Activated effector memory CD4-positive, alpha-beta T cell treated with anti-CD3 and anti-CD28 coated beads, Interleukin-2, amount 50 U/mL, for 16 hours (primary cell): ENCODE data around the gene OR1C1.
A peak's percentile ranks its signal among the peaks of the same experiment; 100 is the strongest.
"Not testable (repeated sequence)": the region's sequence is repeated elsewhere in the genome, so short reads cannot be mapped to it uniquely, and the experiment has no call there.

Experiments
- DNase-seq: peaks from one replicate; pipeline ENCODE4 v3.0.0-alpha.2; 2020

OR1C1 gene

GRCh38 chr1:247760456-247760855 is at the start of gene OR1C1:
OR1C1 (minus strand) TSS chr1:247760556; CDS start chr1:247758406, 2,150 bp downstream.
- DNase-seq: no peak

GRCh38 chr1:247797518-247797917 is 37.2 kb upstream of the OR1C1 start:
- no peak for DNase-seq

GRCh38 chr1:247769603-247770002 is 9.2 kb upstream of the OR1C1 start:
- no peak for DNase-seq

GRCh38 chr1:247754311-247754710 is 6.0 kb downstream of the OR1C1 start:
- not testable (repeated sequence) for DNase-seq

GRCh38 chr1:247749870-247750269 is 10.5 kb downstream of the OR1C1 start:
- peak; percentile 53 for DNase-seq

- no peak for DNase-seq
Measured at GRCh38 chr1:247748041-247748440, 12.3 kb downstream of the OR1C1 start, which contains the start of gene OR14A2. OR14A2 (minus strand) TSS chr1:247748141.

GRCh38 chr1:247747616-247748015 is 12.7 kb downstream of the OR1C1 start:
- DNase-seq: no peak

GRCh38 chr1:247746391-247746935 is 13.9 kb downstream of the OR1C1 start:
- DNase-seq: no peak

GRCh38 chr1:247742215-247742760 is 18.1 kb downstream of the OR1C1 start:
- DNase-seq: not testable (repeated sequence)

GRCh38 chr1:247741756-247742155 is 18.6 kb downstream of the OR1C1 start:
- no peak for DNase-seq

- no peak for DNase-seq
Measured at GRCh38 chr1:247740721-247741120, 19.6 kb downstream of the OR1C1 start.

GRCh38 chr1:247738315-247738714 is 22.0 kb downstream of the OR1C1 start, which contains the start of gene OR14K1:
OR14K1 (plus strand) TSS chr1:247738615; CDS start chr1:247738615, 0 bp downstream.
- no peak for DNase-seq

GRCh38 chr1:247721222-247721621 is 39.1 kb downstream of the OR1C1 start:
- DNase-seq: no peak

- DNase-seq: no peak
Measured at GRCh38 chr1:247716546-247716945, 43.8 kb downstream of the OR1C1 start, which contains the start of gene OR6F1. OR6F1 (minus strand) TSS chr1:247716646; CDS start chr1:247712755, 3,891 bp downstream.

- DNase-seq: no peak
Measured at GRCh38 chr1:247713753-247714152, 46.6 kb downstream of the OR1C1 start.

GRCh38 chr1:247710681-247711080 is 49.7 kb downstream of the OR1C1 start:
- not testable (repeated sequence) for DNase-seq
